Esophagus muscularis mucosa (tissue), 4 donors: Measurements from ENCODE around the gene NECTIN4. TPM values are rescaled to one million over a fixed set of nuclear protein-coding genes. Genes with fewer than 3 reads are reported as not detected.

Experiments used
- DNase-seq: peaks from one replicate; pipeline ENCODE4 v3.0.0-alpha.2; 2017; ENCODE audit errors: extremely low spot score
- H3K27ac ChIP-seq, 4 donors: fragments of 200-600 bp; sonication (generic); replicated peaks in 1 of 4; 1 replicate in 3 of 4; 2 replicates in 1 of 4; pipeline ENCODE4 v1.5.1; 2016 to 2019; ENCODE audit warnings: mild to moderate bottlenecking in 1 of 4
- H3K27me3 ChIP-seq, 4 donors: fragments of 200-600 bp; sonication (generic); one replicate each; pipeline versions ENCODE4 v1.5.1 to v1.6.0; 2016 to 2019
- H3K36me3 ChIP-seq, 4 donors: fragments of 200-600 bp; sonication (generic); one replicate each; pipeline ENCODE4 v1.5.1; 2016 to 2019
- H3K4me1 ChIP-seq, 4 donors: fragments of 200-600 bp; sonication (generic); one replicate each; pipeline ENCODE4 v1.5.1; 2016 to 2019
- H3K4me3 ChIP-seq, 4 donors: fragments of 200-600 bp; sonication (generic); 1 replicate in 2 of 4; 2 replicates in 2 of 4; pipeline ENCODE4 v1.5.1; 2016 to 2019; ENCODE audit warnings: mild to moderate bottlenecking in 4 of 4, moderate library complexity in 1 of 4
- H3K9me3 ChIP-seq, 4 donors: fragments of 200-600 bp; sonication (generic); 1 replicate in 3 of 4; 2 replicates in 1 of 4; pipeline ENCODE4 v1.5.1; 2016 to 2019
- POLR2AphosphoS5 ChIP-seq, 2 donors: sonication (generic); formaldehyde crosslinking; IDR thresholded peaks; one replicate each; pipeline ENCODE4 v1.6.1; 2017; ENCODE audit warnings: antibody characterized with exemption in 2 of 2
- WGBS: methylation state at CpG from one replicate; pipeline ENCODE4 v1.1.5; 2018; 5-methylcytosine and 5-hydroxymethylcytosine counted together
- intact Hi-C: fragments of 100-400 bp; cut with DNase I; formaldehyde crosslinking; loops from one replicate; pipeline ENCODE4 v1.15.1; 2023
- small RNA-seq, 3 donors: library from RNA; depleted of rRNA; stranded (forward); fragments of <200 nt; gene quantifications; one replicate each; pipeline ENCODE3, GENCODE V24; 2016
- total RNA-seq, 4 donors: library from RNA; depleted of rRNA; stranded (reverse); fragments of >200 nt; gene quantifications; one replicate each; pipeline versions ENCODE4 v1.1.0 to v1.2.1, GENCODE V29; 2016
- TF ChIP-seq, protein P1 (sequence below), 3 experiments: fragments of 200-600 bp in 2 of 3; fragments of 450-650 bp in 1 of 3; sonication (generic) in 2 of 3; IDR thresholded peaks; one replicate each; pipeline ENCODE4 v1.5.1; 2017 to 2019; ENCODE audit warnings: antibody characterized with exemption in 3 of 3, mild to moderate bottlenecking in 2 of 3, moderate library complexity in 1 of 3

The NECTIN4 gene
- total RNA-seq, 4 donors from 2014 or later = not detected

DNA sequence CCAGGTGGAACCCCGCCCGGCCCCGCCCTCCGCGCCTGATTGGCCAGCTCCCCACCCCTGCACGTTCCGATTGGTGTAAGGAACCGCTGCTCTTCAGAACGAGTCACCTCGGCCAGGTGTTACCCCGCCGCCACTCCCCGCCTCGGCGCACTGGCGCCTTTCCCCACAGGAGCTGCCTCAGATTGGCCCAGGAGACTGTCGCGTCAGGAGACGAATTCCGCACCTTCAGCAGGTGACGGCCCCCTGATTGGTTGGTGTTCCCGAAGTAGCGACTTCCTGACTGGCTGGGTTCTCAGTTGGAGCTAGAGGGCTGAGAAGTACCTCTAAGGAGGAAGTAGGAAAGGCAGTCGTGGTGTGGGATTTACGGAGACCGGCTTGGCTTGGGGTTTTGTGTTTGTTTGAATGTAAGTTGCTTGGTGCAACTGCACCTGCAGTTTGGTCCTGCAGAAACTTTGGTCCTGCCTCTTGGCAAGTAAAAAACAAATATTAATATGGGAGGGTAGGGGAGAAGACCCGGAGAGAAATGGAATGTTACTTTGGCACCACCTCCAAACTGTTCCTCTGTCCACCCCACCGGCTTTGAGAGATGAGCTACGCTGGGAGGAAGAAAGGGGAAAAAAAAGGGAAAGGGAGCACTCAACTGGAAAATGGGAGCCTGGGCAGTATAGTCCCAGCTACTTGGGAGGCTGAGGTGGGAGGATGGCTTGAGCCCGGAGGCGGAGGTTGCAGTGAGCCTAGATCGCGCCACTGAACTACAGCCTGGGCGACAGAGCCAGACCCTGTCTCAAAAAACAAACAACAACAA is 68.0 kb downstream of the NECTIN4 start:
- Histone ChIP-seq H3K9me3 (no peaks in the 10 kb centered on the region), H3K4me3 (peak overlapping the region; percentile 56 to 62 (median 56)), H3K36me3 (no peaks in the 10 kb centered on the region), H3K27ac (peak overlapping the region; percentile 56 to 73 (median 64)), H3K4me1 (peaks cover 13 to 21% (median 18%) of the 10 kb centered on the region in 4 donors), H3K27me3 (peaks cover 0 to 44% (median 11%) of the 10 kb centered on the region in 4 donors)
- intact Hi-C loops = no loop called here
- TF ChIP-seq, protein P1, sequence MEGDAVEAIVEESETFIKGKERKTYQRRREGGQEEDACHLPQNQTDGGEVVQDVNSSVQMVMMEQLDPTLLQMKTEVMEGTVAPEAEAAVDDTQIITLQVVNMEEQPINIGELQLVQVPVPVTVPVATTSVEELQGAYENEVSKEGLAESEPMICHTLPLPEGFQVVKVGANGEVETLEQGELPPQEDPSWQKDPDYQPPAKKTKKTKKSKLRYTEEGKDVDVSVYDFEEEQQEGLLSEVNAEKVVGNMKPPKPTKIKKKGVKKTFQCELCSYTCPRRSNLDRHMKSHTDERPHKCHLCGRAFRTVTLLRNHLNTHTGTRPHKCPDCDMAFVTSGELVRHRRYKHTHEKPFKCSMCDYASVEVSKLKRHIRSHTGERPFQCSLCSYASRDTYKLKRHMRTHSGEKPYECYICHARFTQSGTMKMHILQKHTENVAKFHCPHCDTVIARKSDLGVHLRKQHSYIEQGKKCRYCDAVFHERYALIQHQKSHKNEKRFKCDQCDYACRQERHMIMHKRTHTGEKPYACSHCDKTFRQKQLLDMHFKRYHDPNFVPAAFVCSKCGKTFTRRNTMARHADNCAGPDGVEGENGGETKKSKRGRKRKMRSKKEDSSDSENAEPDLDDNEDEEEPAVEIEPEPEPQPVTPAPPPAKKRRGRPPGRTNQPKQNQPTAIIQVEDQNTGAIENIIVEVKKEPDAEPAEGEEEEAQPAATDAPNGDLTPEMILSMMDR (IDR thresholded peaks at IDR 0.05) = no peak
- peak in 1 of 2 donors; percentile 22 for TF ChIP-seq POLR2AphosphoS5 (IDR thresholded peaks at IDR 0.05)
- peak; percentile 93 for DNase-seq
- WGBS = 25% methylated on average over 22 of the region's 34 CpGs

Small RNAs within 50 kb of the gene (small RNA-seq; reads per million reads assigned to genes)
- gene AL591806.2 = 0 reads per million in 3 donors

Other genes starting within 250 kb of the NECTIN4 start
- gene CD244, start 226.7 kb downstream of the NECTIN4 start, total RNA-seq = under 1 TPM in 3 of 4 donors, not detected in 1; 0.13 to 0.83 (median 0.34) TPM
- gene ITLN1, start 204.4 kb downstream of the NECTIN4 start, total RNA-seq = 1 to 10 TPM in 1 of 4 donors, under 1 TPM in 1, not detected in 2; 0.66 to 2.2 TPM
- not detected for gene ITLN2, start 134.7 kb downstream of the NECTIN4 start, total RNA-seq
- 10 to 100 TPM in 3 of 4 donors, 1 to 10 TPM in 1; 9.1 to 17.7 (median 14.9) TPM for gene F11R, start 68.4 kb downstream of the NECTIN4 start, total RNA-seq
- 10 to 100 TPM; 19.0 to 46.5 (median 29.4) TPM for gene TSTD1, start 50.6 kb downstream of the NECTIN4 start, total RNA-seq
- 10 to 100 TPM; 36.5 to 54.2 (median 48.7) TPM for gene USF1, start 43.6 kb downstream of the NECTIN4 start, total RNA-seq
- 10 to 100 TPM in 1 of 4 donors, 1 to 10 TPM in 3; 4.6 to 14.1 (median 6.9) TPM for gene ARHGAP30, start 19.7 kb downstream of the NECTIN4 start, total RNA-seq
- gene KLHDC9, start 8.8 kb upstream of the NECTIN4 start, total RNA-seq = 1 to 10 TPM; 5.1 to 8.3 (median 7.6) TPM
- gene PFDN2, start 28.5 kb upstream of the NECTIN4 start, total RNA-seq = 10 to 100 TPM; 19.5 to 52.0 (median 40.5) TPM
- gene NIT1, start 28.5 kb upstream of the NECTIN4 start, total RNA-seq = 10 to 100 TPM; 32.8 to 35.6 (median 34.8) TPM
- gene DEDD, start 43.1 kb upstream of the NECTIN4 start, total RNA-seq = 10 to 100 TPM; 37.0 to 82.5 (median 47.7) TPM
- 10 to 100 TPM; 62.8 to 86.1 (median 71.6) TPM for gene UFC1, start 64.4 kb upstream of the NECTIN4 start, total RNA-seq
- gene USP21, start 69.9 kb upstream of the NECTIN4 start, total RNA-seq = 10 to 100 TPM; 13.3 to 25.3 (median 16.3) TPM
- 10 to 100 TPM; 12.8 to 22.1 (median 15.8) TPM for gene PPOX, start 76.9 kb upstream of the NECTIN4 start, total RNA-seq
- 10 to 100 TPM; 14.1 to 26.5 (median 21.8) TPM for gene B4GALT3, start 87.9 kb upstream of the NECTIN4 start, total RNA-seq
- gene ADAMTS4, start 109.5 kb upstream of the NECTIN4 start, total RNA-seq = 100 to 1,000 TPM in 1 of 4 donors, 10 to 100 TPM in 1, 1 to 10 TPM in 2; 2.5 to 126 (median 12.0) TPM
- 100 to 1,000 TPM in 3 of 4 donors, 10 to 100 TPM in 1; 68.5 to 131 (median 122) TPM for gene NDUFS2, start 112.8 kb upstream of the NECTIN4 start, total RNA-seq
- gene FCER1G, start 125.7 kb upstream of the NECTIN4 start, total RNA-seq = 100 to 1,000 TPM in 1 of 4 donors, 10 to 100 TPM in 3; 32.8 to 145 (median 47.4) TPM
- not detected for gene APOA2, start 134.1 kb upstream of the NECTIN4 start, total RNA-seq
- gene TOMM40L, start 136.5 kb upstream of the NECTIN4 start, total RNA-seq = 10 to 100 TPM in 3 of 4 donors, 1 to 10 TPM in 1; 9.1 to 24.1 (median 16.3) TPM
- gene NR1I3, start 148.6 kb upstream of the NECTIN4 start, total RNA-seq = not detected
- gene PCP4L1, start 169.2 kb upstream of the NECTIN4 start, total RNA-seq = 10 to 100 TPM in 1 of 4 donors, 1 to 10 TPM in 3; 3.3 to 12.7 (median 6.7) TPM
- 10 to 100 TPM in 3 of 4 donors, 1 to 10 TPM in 1; 7.5 to 18.4 (median 17.6) TPM for gene MPZ, start 220.4 kb upstream of the NECTIN4 start, total RNA-seq
- gene SDHC, start 224.8 kb upstream of the NECTIN4 start, total RNA-seq = 10 to 100 TPM; 18.7 to 64.8 (median 30.1) TPM